ENCODE results near the gene GABRP.

The GABRP gene

GRCh38 chr5:170737591-170737990 lies 45.9 kb upstream of the GABRP start:
- ChIA-PET CTCF (no interaction called here), POLR2A (no interaction called here)
- H3K4me1 ChIP-seq (ENCODE audit: control insufficient read depth, insufficient read depth, low read length): no peaks in the 10 kb centered on the region
- H3K27ac ChIP-seq (ENCODE audit: extremely low read depth, low read depth, low read length): no peak overlapping the region
- TF ChIP-seq ZNF610 (tag by site-specific recombination; IDR thresholded peaks at IDR 0.05; ENCODE audit: borderline replicate concordance) (no peak), ZNF112 (tag by site-specific recombination; IDR thresholded peaks at IDR 0.05) (no peak), PRDM6 (tag by site-specific recombination; IDR thresholded peaks at IDR 0.05) (no peak), MEIS1 (CRISPR knock-in tag; IDR thresholded peaks at IDR 0.05; ENCODE audit: borderline replicate concordance) (no peak), EGR2 (tag by site-specific recombination; IDR thresholded peaks at IDR 0.05; ENCODE audit: low read depth) (no peak), ZNF654 (tag by site-specific recombination; IDR thresholded peaks at IDR 0.05; ENCODE audit: low read depth) (no peak), ZNF311 (tag by site-specific recombination; IDR thresholded peaks at IDR 0.05; ENCODE audit: borderline replicate concordance) (no peak), ZNF146 (tag by site-specific recombination; IDR thresholded peaks at IDR 0.05) (no peak), ZNF24 (tag by site-specific recombination; IDR thresholded peaks at IDR 0.05) (no peak)
- TF ChIP-seq, protein P1, sequence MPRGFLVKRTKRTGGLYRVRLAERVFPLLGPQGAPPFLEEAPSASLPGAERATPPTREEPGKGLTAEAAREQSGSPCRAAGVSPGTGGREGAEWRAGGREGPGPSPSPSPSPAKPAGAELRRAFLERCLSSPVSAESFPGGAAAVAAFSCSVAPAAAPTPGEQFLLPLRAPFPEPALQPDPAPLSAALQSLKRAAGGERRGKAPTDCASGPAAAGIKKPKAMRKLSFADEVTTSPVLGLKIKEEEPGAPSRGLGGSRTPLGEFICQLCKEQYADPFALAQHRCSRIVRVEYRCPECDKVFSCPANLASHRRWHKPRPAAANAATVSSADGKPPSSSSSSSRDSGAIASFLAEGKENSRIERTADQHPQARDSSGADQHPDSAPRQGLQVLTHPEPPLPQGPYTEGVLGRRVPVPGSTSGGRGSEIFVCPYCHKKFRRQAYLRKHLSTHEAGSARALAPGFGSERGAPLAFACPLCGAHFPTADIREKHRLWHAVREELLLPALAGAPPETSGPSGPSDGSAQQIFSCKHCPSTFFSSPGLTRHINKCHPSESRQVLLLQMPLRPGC (tag by site-specific recombination; IDR thresholded peaks at IDR 0.05): no peak
- no peaks in the 10 kb centered on the region for H3K9me3 ChIP-seq (ENCODE audit: control insufficient read depth, insufficient read depth, low read depth, low read length)
- no peaks in the 10 kb centered on the region for H3K36me3 ChIP-seq (ENCODE audit: control insufficient read depth in 2 of 2, insufficient read depth in 1 of 2, low read length in 2 of 2)
- no peak overlapping the region for H3K4me3 ChIP-seq (ENCODE audit: low read depth, low read length)

DNA sequence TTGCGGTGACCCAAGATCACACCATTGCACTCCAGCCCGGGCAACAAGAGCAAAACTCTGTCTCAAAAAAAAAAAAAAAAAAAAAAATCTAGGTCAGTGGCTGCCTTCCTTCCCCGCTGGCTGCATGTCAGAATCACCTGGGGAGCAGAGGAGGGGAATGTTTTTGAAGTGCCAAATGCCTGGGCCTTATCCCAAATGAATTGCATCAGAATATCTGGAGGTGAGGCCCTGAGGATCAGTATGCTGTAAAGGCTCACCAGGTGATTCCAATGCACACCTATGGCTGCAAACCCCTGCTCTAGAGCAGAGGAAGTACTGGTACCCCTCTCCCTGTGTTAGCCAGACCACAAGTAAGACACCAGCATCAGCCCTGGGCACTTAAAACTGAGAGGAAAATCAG lies 44.7 kb upstream of the GABRP start:
- H3K36me3 ChIP-seq (ENCODE audit: control insufficient read depth in 2 of 2, insufficient read depth in 1 of 2, low read length in 2 of 2): no peaks in the 10 kb centered on the region
- TF ChIP-seq ZSCAN5A (tag by site-specific recombination; IDR thresholded peaks at IDR 0.05) (no peak), ZNF24 (tag by site-specific recombination; IDR thresholded peaks at IDR 0.05) (no peak), ZFP41 (tag by site-specific recombination; IDR thresholded peaks at IDR 0.05; ENCODE audit: borderline replicate concordance) (no peak), ZNF621 (tag by site-specific recombination; IDR thresholded peaks at IDR 0.05) (no peak)
- TF ChIP-seq, protein P2, sequence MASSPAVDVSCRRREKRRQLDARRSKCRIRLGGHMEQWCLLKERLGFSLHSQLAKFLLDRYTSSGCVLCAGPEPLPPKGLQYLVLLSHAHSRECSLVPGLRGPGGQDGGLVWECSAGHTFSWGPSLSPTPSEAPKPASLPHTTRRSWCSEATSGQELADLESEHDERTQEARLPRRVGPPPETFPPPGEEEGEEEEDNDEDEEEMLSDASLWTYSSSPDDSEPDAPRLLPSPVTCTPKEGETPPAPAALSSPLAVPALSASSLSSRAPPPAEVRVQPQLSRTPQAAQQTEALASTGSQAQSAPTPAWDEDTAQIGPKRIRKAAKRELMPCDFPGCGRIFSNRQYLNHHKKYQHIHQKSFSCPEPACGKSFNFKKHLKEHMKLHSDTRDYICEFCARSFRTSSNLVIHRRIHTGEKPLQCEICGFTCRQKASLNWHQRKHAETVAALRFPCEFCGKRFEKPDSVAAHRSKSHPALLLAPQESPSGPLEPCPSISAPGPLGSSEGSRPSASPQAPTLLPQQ (tag by site-specific recombination; IDR thresholded peaks at IDR 0.05): no peak
- no peak overlapping the region for H3K4me3 ChIP-seq (ENCODE audit: low read depth, low read length)
- H3K9me3 ChIP-seq (ENCODE audit: control insufficient read depth, insufficient read depth, low read depth, low read length): no peaks in the 10 kb centered on the region
- no peak overlapping the region for H3K27ac ChIP-seq (ENCODE audit: extremely low read depth, low read depth, low read length)
- ChIA-PET POLR2A (no interaction called here), CTCF (interaction anchor here (0.6 kb wide), 1 partner anchor 50 kb away, joined by 3 read pairs; no protein-coding TSS in a partner anchor)
- no peaks in the 10 kb centered on the region for H3K4me1 ChIP-seq (ENCODE audit: control insufficient read depth, insufficient read depth, low read length)

DNA sequence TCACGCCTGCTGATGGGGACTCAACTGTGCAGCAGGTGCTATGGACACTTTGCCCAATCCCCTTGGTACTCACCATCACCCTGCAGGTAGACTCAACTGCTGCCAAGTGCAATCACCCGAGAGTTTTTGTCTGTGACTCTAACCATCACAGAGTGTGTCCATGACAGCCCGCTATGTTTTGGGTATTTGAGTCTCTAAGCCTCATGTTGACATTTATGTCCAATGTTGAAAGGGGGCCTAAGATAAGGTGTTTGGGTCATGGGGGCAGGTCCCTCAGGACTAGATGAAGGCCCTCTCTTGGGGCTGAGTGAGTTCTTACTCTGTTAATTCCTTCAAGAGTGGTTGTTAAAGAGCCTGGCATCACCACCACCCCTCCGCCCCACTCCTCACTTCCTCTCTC lies 44.1 kb upstream of the GABRP start:
- H3K4me1 ChIP-seq (ENCODE audit: control insufficient read depth, insufficient read depth, low read length): no peaks in the 10 kb centered on the region
- no peaks in the 10 kb centered on the region for H3K36me3 ChIP-seq (ENCODE audit: control insufficient read depth in 2 of 2, insufficient read depth in 1 of 2, low read length in 2 of 2)
- no peak overlapping the region for H3K4me3 ChIP-seq (ENCODE audit: low read depth, low read length)
- H3K9me3 ChIP-seq (ENCODE audit: control insufficient read depth, insufficient read depth, low read depth, low read length): no peaks in the 10 kb centered on the region
- ChIA-PET POLR2A (no interaction called here), CTCF (no interaction called here)
- H3K27ac ChIP-seq (ENCODE audit: extremely low read depth, low read depth, low read length): no peak overlapping the region
- TF ChIP-seq ZFP41 (tag by site-specific recombination; IDR thresholded peaks at IDR 0.05; ENCODE audit: borderline replicate concordance) (no peak), SCRT2 (tag by site-specific recombination; IDR thresholded peaks at IDR 0.05) (no peak), ZNF544 (tag by site-specific recombination; IDR thresholded peaks at IDR 0.05) (no peak), ZNF140 (tag by site-specific recombination; IDR thresholded peaks at IDR 0.05) (no peak), ZSCAN5A (tag by site-specific recombination; IDR thresholded peaks at IDR 0.05) (no peak), ZNF658 (tag by site-specific recombination; IDR thresholded peaks at IDR 0.05) (no peak), ZNF558 (tag by site-specific recombination; IDR thresholded peaks at IDR 0.05) (no peak), OSR2 (tag by site-specific recombination; IDR thresholded peaks at IDR 0.05) (no peak), GLI2 (tag by site-specific recombination; IDR thresholded peaks at IDR 0.05; ENCODE audit: borderline replicate concordance, low read depth) (no peak), ZNF146 (tag by site-specific recombination; IDR thresholded peaks at IDR 0.05) (no peak), ZNF114 (tag by site-specific recombination; IDR thresholded peaks at IDR 0.05) (no peak)
- TF ChIP-seq, protein P3, sequence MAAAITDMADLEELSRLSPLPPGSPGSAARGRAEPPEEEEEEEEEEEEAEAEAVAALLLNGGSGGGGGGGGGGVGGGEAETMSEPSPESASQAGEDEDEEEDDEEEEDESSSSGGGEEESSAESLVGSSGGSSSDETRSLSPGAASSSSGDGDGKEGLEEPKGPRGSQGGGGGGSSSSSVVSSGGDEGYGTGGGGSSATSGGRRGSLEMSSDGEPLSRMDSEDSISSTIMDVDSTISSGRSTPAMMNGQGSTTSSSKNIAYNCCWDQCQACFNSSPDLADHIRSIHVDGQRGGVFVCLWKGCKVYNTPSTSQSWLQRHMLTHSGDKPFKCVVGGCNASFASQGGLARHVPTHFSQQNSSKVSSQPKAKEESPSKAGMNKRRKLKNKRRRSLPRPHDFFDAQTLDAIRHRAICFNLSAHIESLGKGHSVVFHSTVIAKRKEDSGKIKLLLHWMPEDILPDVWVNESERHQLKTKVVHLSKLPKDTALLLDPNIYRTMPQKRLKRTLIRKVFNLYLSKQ (tag by site-specific recombination; IDR thresholded peaks at IDR 0.05; ENCODE audit: borderline replicate concordance): no peak

Measured in HEK293 (cell line).